Stomach smooth muscle (tissue), 2 donors: Measurements from ENCODE around the gene KCNJ5.

Experiments
- H3K27ac ChIP-seq: one replicate; pipeline ENCODE4 v1.7.0; 2013; ENCODE audit warnings: mild to moderate bottlenecking, low read length, inconsistent platforms
- H3K27me3 ChIP-seq, 2 donors: one replicate each; pipeline ENCODE4 v1.7.0; 2013; ENCODE audit warnings: low read length in 2 of 2; ENCODE audit not compliant: insufficient read depth in 2 of 2, control insufficient read depth in 1 of 2
- H3K36me3 ChIP-seq, 2 donors: one replicate each; pipeline ENCODE4 v1.7.0; 2013; ENCODE audit warnings: low read length in 2 of 2; ENCODE audit not compliant: control insufficient read depth in 2 of 2, insufficient read depth in 2 of 2
- H3K4me1 ChIP-seq: one replicate; pipeline ENCODE4 v1.7.0; 2013; ENCODE audit warnings: low read length; ENCODE audit not compliant: control insufficient read depth, insufficient read depth
- H3K4me3 ChIP-seq, 2 donors: one replicate each; pipeline ENCODE4 v1.7.0; 2013; ENCODE audit warnings: low read length in 2 of 2
- H3K9ac ChIP-seq, 2 donors: one replicate each; pipeline ENCODE4 v1.7.0; 2013; ENCODE audit warnings: low read length in 2 of 2, mild to moderate bottlenecking in 1 of 2
- H3K9me3 ChIP-seq, 2 donors: one replicate each; pipeline ENCODE4 v1.7.0; 2013; ENCODE audit warnings: low read length in 2 of 2; ENCODE audit not compliant: control insufficient read depth in 2 of 2
- donor health status: healthy.
- donor health status: Pancreatic carcinoma.

KCNJ5 gene

GRCh38 chr11:128872594-128872993 is 18.6 kb upstream of the KCNJ5 start:
- Histone ChIP-seq H3K4me1 (no peaks in the 10 kb centered on the region), H3K27ac (no peak overlapping the region), H3K4me3 (no peak overlapping the region), H3K9ac (no peak overlapping the region), H3K36me3 (no peaks in the 10 kb centered on the region), H3K27me3 (no peaks in the 10 kb centered on the region), H3K9me3 (no peaks in the 10 kb centered on the region)

- no peaks in the 10 kb centered on the region for H3K36me3 ChIP-seq
- no peak overlapping the region for H3K4me3 ChIP-seq
- no peak overlapping the region for H3K9ac ChIP-seq
- peaks cover 0 to 6% of the 10 kb centered on the region in 2 donors for H3K27me3 ChIP-seq
- no peak overlapping the region for H3K27ac ChIP-seq
- no peaks in the 10 kb centered on the region for H3K9me3 ChIP-seq
- no peaks in the 10 kb centered on the region for H3K4me1 ChIP-seq
These were observed 16.7 kb upstream of the KCNJ5 start for GRCh38 chr11:128874427-128874826.

GRCh38 chr11:128876133-128876650 is 15.0 kb upstream of the KCNJ5 start:
- Histone ChIP-seq H3K36me3 (no peaks in the 10 kb centered on the region), H3K27me3 (peaks cover 0 to 7% of the 10 kb centered on the region in 2 donors), H3K4me1 (no peaks in the 10 kb centered on the region), H3K9me3 (no peaks in the 10 kb centered on the region), H3K4me3 (no peak overlapping the region), H3K27ac (no peak overlapping the region), H3K9ac (no peak overlapping the region)

GRCh38 chr11:128877726-128878125 is 13.4 kb upstream of the KCNJ5 start:
- no peak overlapping the region for H3K4me3 ChIP-seq

GRCh38 chr11:128878455-128878854 is 12.7 kb upstream of the KCNJ5 start:
- H3K4me3 ChIP-seq, result no peak overlapping the region
- no peak overlapping the region for H3K27ac ChIP-seq
- no peaks in the 10 kb centered on the region for H3K9me3 ChIP-seq
- H3K27me3 ChIP-seq, result peaks cover under 1 to 8% of the 10 kb centered on the region in 2 donors
- H3K4me1 ChIP-seq, result no peaks in the 10 kb centered on the region
- H3K36me3 ChIP-seq, result no peaks in the 10 kb centered on the region
- no peak overlapping the region for H3K9ac ChIP-seq

More at GRCh38 chr11:128877726-128878125, 13.4 kb upstream of the KCNJ5 start:
- H3K27me3 ChIP-seq, result peaks cover 0 to 8% of the 10 kb centered on the region in 2 donors
- no peaks in the 10 kb centered on the region for H3K9me3 ChIP-seq
- no peak overlapping the region for H3K27ac ChIP-seq
- H3K4me1 ChIP-seq, result no peaks in the 10 kb centered on the region
- no peaks in the 10 kb centered on the region for H3K36me3 ChIP-seq
- no peak overlapping the region for H3K9ac ChIP-seq

- H3K9ac ChIP-seq, result no peak overlapping the region
- peaks cover 7 to 9% of the 10 kb centered on the region in 2 donors for H3K27me3 ChIP-seq
- H3K36me3 ChIP-seq, result no peaks in the 10 kb centered on the region
- H3K27ac ChIP-seq, result no peak overlapping the region
- H3K4me3 ChIP-seq, result no peak overlapping the region
- H3K9me3 ChIP-seq, result no peaks in the 10 kb centered on the region
- H3K4me1 ChIP-seq, result no peaks in the 10 kb centered on the region
These were observed 11.3 kb upstream of the KCNJ5 start for GRCh38 chr11:128879817-128880216.

- peaks cover 11 to 14% of the 10 kb centered on the region in 2 donors for H3K27me3 ChIP-seq
- H3K36me3 ChIP-seq, result no peaks in the 10 kb centered on the region
- no peak overlapping the region for H3K9ac ChIP-seq
- H3K4me1 ChIP-seq, result no peaks in the 10 kb centered on the region
- H3K27ac ChIP-seq, result no peak overlapping the region
- H3K9me3 ChIP-seq, result no peaks in the 10 kb centered on the region
- H3K4me3 ChIP-seq, result no peak overlapping the region
These were observed 9.9 kb upstream of the KCNJ5 start for GRCh38 chr11:128881221-128881620.

- no peak overlapping the region for H3K9ac ChIP-seq
- H3K9me3 ChIP-seq, result no peaks in the 10 kb centered on the region
- no peak overlapping the region for H3K27ac ChIP-seq
- H3K4me3 ChIP-seq, result no peak overlapping the region
- H3K27me3 ChIP-seq, result peaks cover 11 to 15% of the 10 kb centered on the region in 2 donors
- H3K4me1 ChIP-seq, result no peaks in the 10 kb centered on the region
- H3K36me3 ChIP-seq, result no peaks in the 10 kb centered on the region
These were observed 8.7 kb upstream of the KCNJ5 start for GRCh38 chr11:128882451-128882850.

GRCh38 chr11:128884054-128884453 is 7.1 kb upstream of the KCNJ5 start:
- Histone ChIP-seq H3K36me3 (no peaks in the 10 kb centered on the region), H3K4me3 (no peak overlapping the region), H3K4me1 (no peaks in the 10 kb centered on the region), H3K9ac (no peak overlapping the region), H3K27ac (no peak overlapping the region), H3K27me3 (peaks cover 13 to 15% of the 10 kb centered on the region in 2 donors), H3K9me3 (no peaks in the 10 kb centered on the region)

GRCh38 chr11:128884703-128885338 is 6.3 kb upstream of the KCNJ5 start:
- Histone ChIP-seq H3K4me1 (no peaks in the 10 kb centered on the region), H3K27ac (no peak overlapping the region), H3K36me3 (no peaks in the 10 kb centered on the region), H3K9me3 (no peaks in the 10 kb centered on the region), H3K9ac (no peak overlapping the region), H3K4me3 (no peak overlapping the region), H3K27me3 (peaks cover 17 to 22% of the 10 kb centered on the region in 2 donors)

GRCh38 chr11:128886406-128887124 is 4.6 kb upstream of the KCNJ5 start:
- H3K36me3 ChIP-seq, result no peaks in the 10 kb centered on the region
- no peak overlapping the region for H3K9ac ChIP-seq
- H3K9me3 ChIP-seq, result no peaks in the 10 kb centered on the region
- peaks cover 8% of the 10 kb centered on the region for H3K4me1 ChIP-seq
- H3K27me3 ChIP-seq, result peaks cover 19 to 36% of the 10 kb centered on the region in 2 donors
- H3K27ac ChIP-seq, result no peak overlapping the region
- no peak overlapping the region for H3K4me3 ChIP-seq
